ENCODE data around the gene SERINC5.
A peak's percentile ranks its signal among the peaks of the same experiment; 100 is the strongest.

Gene SERINC5

GRCh38 chr5:80225189-80225933 is 30.5 kb downstream of the SERINC5 start:
- H2BK5ac ChIP-seq (ENCODE audit: low read length), result no peak overlapping the region
- peaks cover 15% of the 10 kb centered on the region for H3K79me2 ChIP-seq (ENCODE audit: control insufficient read depth, insufficient read depth, low read length)
- H3K18ac ChIP-seq (ENCODE audit: low read length), result no peak overlapping the region
- H3K9ac ChIP-seq (ENCODE audit: low read length), result no peak overlapping the region
- no peak overlapping the region for H2AK5ac ChIP-seq (ENCODE audit: low read length)
- WGBS (ENCODE audit: extremely low coverage, insufficient coverage, low lambda C conversion rate), result no CpG with 5 or more reads among the region's 6 CpGs
- H2BK120ac ChIP-seq (ENCODE audit: low read depth, low read length), result no peak overlapping the region
- no peaks in the 10 kb centered on the region for H3K27me3 ChIP-seq (ENCODE audit: insufficient read depth, low read length, poor library complexity)
- no peak overlapping the region for H2BK15ac ChIP-seq (replicated peaks; ENCODE audit: low read depth)
- no peak overlapping the region for H3K4me3 ChIP-seq (ENCODE audit: low read length)
- H3K4me1 ChIP-seq (ENCODE audit: control insufficient read depth, low read depth, low read length), result no peaks in the 10 kb centered on the region
- DNase-seq, result no peak
- no peak overlapping the region for H3K56ac ChIP-seq (ENCODE audit: low read length)
- peaks cover 8% of the 10 kb centered on the region for H3K79me1 ChIP-seq (ENCODE audit: low read length)
- no peak overlapping the region for H3K4me2 ChIP-seq (ENCODE audit: low read length)
- H4K8ac ChIP-seq (ENCODE audit: low read depth, low read length), result no peak overlapping the region
- no peaks in the 10 kb centered on the region for H3K36me3 ChIP-seq (ENCODE audit: control insufficient read depth, insufficient read depth, low read length)
- no peak overlapping the region for H3K4ac ChIP-seq (ENCODE audit: low read depth, low read length)
- no peak overlapping the region for H3K23ac ChIP-seq (ENCODE audit: low read length)
- H4K5ac ChIP-seq (ENCODE audit: low read length), result no peak overlapping the region
- no peak overlapping the region for H3K27ac ChIP-seq (ENCODE audit: low read depth, low read length)

GRCh38 chr5:80223561-80223960 is 32.3 kb downstream of the SERINC5 start:
- no CpG with 5 or more reads among the region's 9 CpGs for WGBS (ENCODE audit: extremely low coverage, insufficient coverage, low lambda C conversion rate)
- no peak overlapping the region for H2BK15ac ChIP-seq (replicated peaks; ENCODE audit: low read depth)
- H3K18ac ChIP-seq (ENCODE audit: low read length), result no peak overlapping the region
- no peak overlapping the region for H3K56ac ChIP-seq (ENCODE audit: low read length)
- H3K4ac ChIP-seq (ENCODE audit: low read depth, low read length), result no peak overlapping the region
- H4K8ac ChIP-seq (ENCODE audit: low read depth, low read length), result no peak overlapping the region
- no peaks in the 10 kb centered on the region for H3K27me3 ChIP-seq (ENCODE audit: insufficient read depth, low read length, poor library complexity)
- no peaks in the 10 kb centered on the region for H3K36me3 ChIP-seq (ENCODE audit: control insufficient read depth, insufficient read depth, low read length)
- H3K4me2 ChIP-seq (ENCODE audit: low read length), result no peak overlapping the region
- no peak overlapping the region for H2BK5ac ChIP-seq (ENCODE audit: low read length)
- H3K4me1 ChIP-seq (ENCODE audit: control insufficient read depth, low read depth, low read length), result no peaks in the 10 kb centered on the region
- H3K27ac ChIP-seq (ENCODE audit: low read depth, low read length), result no peak overlapping the region
- H3K9ac ChIP-seq (ENCODE audit: low read length), result no peak overlapping the region
- H3K79me1 ChIP-seq (ENCODE audit: low read length), result peaks cover 12% of the 10 kb centered on the region
- no peak overlapping the region for H3K4me3 ChIP-seq (ENCODE audit: low read length)
- H3K23ac ChIP-seq (ENCODE audit: low read length), result no peak overlapping the region
- H4K5ac ChIP-seq (ENCODE audit: low read length), result no peak overlapping the region
- no peak for DNase-seq
- no peak overlapping the region for H2AK5ac ChIP-seq (ENCODE audit: low read length)
- peaks cover 22% of the 10 kb centered on the region for H3K79me2 ChIP-seq (ENCODE audit: control insufficient read depth, insufficient read depth, low read length)
- no peak overlapping the region for H2BK120ac ChIP-seq (ENCODE audit: low read depth, low read length)

GRCh38 chr5:80220245-80220897 is 35.5 kb downstream of the SERINC5 start:
- H2BK120ac ChIP-seq (ENCODE audit: low read depth, low read length), result no peak overlapping the region
- H4K5ac ChIP-seq (ENCODE audit: low read length), result no peak overlapping the region
- H3K4me3 ChIP-seq (ENCODE audit: low read length), result no peak overlapping the region
- H3K4ac ChIP-seq (ENCODE audit: low read depth, low read length), result no peak overlapping the region
- H2BK15ac ChIP-seq (replicated peaks; ENCODE audit: low read depth), result no peak overlapping the region
- no peak overlapping the region for H3K4me2 ChIP-seq (ENCODE audit: low read length)
- peak overlapping the region; percentile 3 for H3K56ac ChIP-seq (ENCODE audit: low read length)
- no peak overlapping the region for H2BK5ac ChIP-seq (ENCODE audit: low read length)
- H3K79me1 ChIP-seq (ENCODE audit: low read length), result peaks cover 11% of the 10 kb centered on the region
- peak; percentile 31 for DNase-seq
- H3K36me3 ChIP-seq (ENCODE audit: control insufficient read depth, insufficient read depth, low read length), result no peaks in the 10 kb centered on the region
- no peak overlapping the region for H4K8ac ChIP-seq (ENCODE audit: low read depth, low read length)
- H3K4me1 ChIP-seq (ENCODE audit: control insufficient read depth, low read depth, low read length), result no peaks in the 10 kb centered on the region
- H3K27me3 ChIP-seq (ENCODE audit: insufficient read depth, low read length, poor library complexity), result no peaks in the 10 kb centered on the region
- H3K23ac ChIP-seq (ENCODE audit: low read length), result no peak overlapping the region
- peak overlapping the region; percentile 4 for H3K18ac ChIP-seq (ENCODE audit: low read length)
- no peak overlapping the region for H3K9ac ChIP-seq (ENCODE audit: low read length)
- WGBS (ENCODE audit: extremely low coverage, insufficient coverage, low lambda C conversion rate), result no CpG with 5 or more reads among the region's 5 CpGs
- no peak overlapping the region for H2AK5ac ChIP-seq (ENCODE audit: low read length)
- H3K79me2 ChIP-seq (ENCODE audit: control insufficient read depth, insufficient read depth, low read length), result peaks cover 27% of the 10 kb centered on the region
- H3K27ac ChIP-seq (ENCODE audit: low read depth, low read length), result no peak overlapping the region

GRCh38 chr5:80219391-80219790 is 36.5 kb downstream of the SERINC5 start:
- no peaks in the 10 kb centered on the region for H3K4me1 ChIP-seq (ENCODE audit: control insufficient read depth, low read depth, low read length)
- no CpG with 5 or more reads among the region's 4 CpGs for WGBS (ENCODE audit: extremely low coverage, insufficient coverage, low lambda C conversion rate)
- no peaks in the 10 kb centered on the region for H3K36me3 ChIP-seq (ENCODE audit: control insufficient read depth, insufficient read depth, low read length)
- no peak overlapping the region for H2BK15ac ChIP-seq (replicated peaks; ENCODE audit: low read depth)
- no peaks in the 10 kb centered on the region for H3K27me3 ChIP-seq (ENCODE audit: insufficient read depth, low read length, poor library complexity)
- no peak overlapping the region for H4K5ac ChIP-seq (ENCODE audit: low read length)
- H3K4me3 ChIP-seq (ENCODE audit: low read length), result no peak overlapping the region
- H3K27ac ChIP-seq (ENCODE audit: low read depth, low read length), result no peak overlapping the region
- H3K4me2 ChIP-seq (ENCODE audit: low read length), result no peak overlapping the region
- no peak overlapping the region for H2BK120ac ChIP-seq (ENCODE audit: low read depth, low read length)
- no peak overlapping the region for H2BK5ac ChIP-seq (ENCODE audit: low read length)
- no peak overlapping the region for H3K18ac ChIP-seq (ENCODE audit: low read length)
- no peak overlapping the region for H3K23ac ChIP-seq (ENCODE audit: low read length)
- H3K79me1 ChIP-seq (ENCODE audit: low read length), result peaks cover 12% of the 10 kb centered on the region
- peaks cover 29% of the 10 kb centered on the region for H3K79me2 ChIP-seq (ENCODE audit: control insufficient read depth, insufficient read depth, low read length)
- H3K4ac ChIP-seq (ENCODE audit: low read depth, low read length), result no peak overlapping the region
- H4K8ac ChIP-seq (ENCODE audit: low read depth, low read length), result no peak overlapping the region
- no peak overlapping the region for H3K9ac ChIP-seq (ENCODE audit: low read length)
- H2AK5ac ChIP-seq (ENCODE audit: low read length), result no peak overlapping the region
- no peak for DNase-seq
- H3K56ac ChIP-seq (ENCODE audit: low read length), result peak overlapping the region; percentile 56

- Histone ChIP-seq H3K27me3 (ENCODE audit: insufficient read depth, low read length, poor library complexity) (no peaks in the 10 kb centered on the region), H3K18ac (ENCODE audit: low read length) (no peak overlapping the region)
Observed at GRCh38 chr5:80217667-80218066, 38.2 kb downstream of the SERINC5 start.

More at GRCh38 chr5:80217667-80218066, 38.2 kb downstream of the SERINC5 start:
- H3K9ac ChIP-seq (ENCODE audit: low read length), result no peak overlapping the region
- H3K4me1 ChIP-seq (ENCODE audit: control insufficient read depth, low read depth, low read length), result no peaks in the 10 kb centered on the region
- no peaks in the 10 kb centered on the region for H3K36me3 ChIP-seq (ENCODE audit: control insufficient read depth, insufficient read depth, low read length)
- no peak overlapping the region for H3K27ac ChIP-seq (ENCODE audit: low read depth, low read length)
- no peak overlapping the region for H4K5ac ChIP-seq (ENCODE audit: low read length)
- H3K4ac ChIP-seq (ENCODE audit: low read depth, low read length), result no peak overlapping the region
- no peak overlapping the region for H3K23ac ChIP-seq (ENCODE audit: low read length)
- H3K79me1 ChIP-seq (ENCODE audit: low read length), result peaks cover 12% of the 10 kb centered on the region
- H3K4me3 ChIP-seq (ENCODE audit: low read length), result no peak overlapping the region
- H2BK120ac ChIP-seq (ENCODE audit: low read depth, low read length), result no peak overlapping the region
- peaks cover 31% of the 10 kb centered on the region for H3K79me2 ChIP-seq (ENCODE audit: control insufficient read depth, insufficient read depth, low read length)
- no CpG with 5 or more reads among the region's 2 CpGs for WGBS (ENCODE audit: extremely low coverage, insufficient coverage, low lambda C conversion rate)
- DNase-seq, result no peak
- H2AK5ac ChIP-seq (ENCODE audit: low read length), result no peak overlapping the region
- H2BK15ac ChIP-seq (replicated peaks; ENCODE audit: low read depth), result no peak overlapping the region
- H4K8ac ChIP-seq (ENCODE audit: low read depth, low read length), result no peak overlapping the region
- H2BK5ac ChIP-seq (ENCODE audit: low read length), result no peak overlapping the region
- H3K56ac ChIP-seq (ENCODE audit: low read length), result no peak overlapping the region
- H3K4me2 ChIP-seq (ENCODE audit: low read length), result no peak overlapping the region
